DMS114 treated with DMSO at 0.1 percent for 48 hours (cell line): ENCODE data around the gene RHOBTB3.
A peak's percentile ranks its signal among the peaks of the same experiment; 100 is the strongest.

Experiments used
- DNase-seq: peaks from one replicate; lab custom pipeline; 2025; ENCODE audit not compliant: unreplicated experiment; lab: John Stamatoyannopoulos, UW

The RHOBTB3 gene

DNA sequence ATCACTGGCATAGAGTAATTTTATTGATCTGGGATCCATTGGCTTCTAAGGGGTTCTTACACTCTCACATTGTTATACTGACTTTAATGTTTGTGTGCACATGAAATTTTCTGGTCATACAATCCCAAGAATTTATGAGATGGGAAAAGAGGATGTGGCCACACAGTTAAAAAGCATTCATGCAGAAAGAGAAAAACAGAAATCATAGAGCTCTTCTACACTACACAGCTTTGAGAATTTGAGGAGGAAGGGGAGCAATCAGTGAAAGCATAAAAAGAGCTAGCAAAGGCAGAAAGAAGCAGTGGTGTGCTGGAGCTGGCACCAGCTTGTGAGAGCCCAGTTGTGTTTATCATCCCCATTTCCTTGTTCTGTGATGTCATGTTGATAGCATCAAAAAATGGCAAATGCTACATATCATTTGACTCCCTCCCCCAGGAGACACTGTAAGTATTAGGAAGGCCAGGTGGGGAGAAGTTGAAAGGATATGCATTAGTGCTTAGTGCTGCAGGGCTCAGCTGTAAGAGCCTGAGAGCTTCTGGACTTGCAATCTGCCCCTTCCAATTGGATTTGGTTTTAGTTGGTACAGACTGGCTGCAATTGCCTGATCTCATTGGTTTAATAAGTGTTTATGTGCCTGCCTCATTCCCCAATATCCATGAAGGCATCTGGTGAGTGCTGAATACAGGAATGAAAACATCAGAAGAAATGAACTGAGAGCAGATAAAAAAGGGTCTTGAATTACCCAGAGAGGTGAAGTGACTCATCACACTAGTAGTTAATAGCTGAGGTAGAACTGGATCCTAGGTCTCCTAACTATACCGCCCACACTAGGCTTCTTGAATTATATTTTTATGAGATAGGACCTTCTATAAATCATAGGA is 30.9 kb downstream of the RHOBTB3 start:
- no peak for DNase-seq

- DNase-seq = no peak
Measured at GRCh38 chr5:95762652-95763041, 31.5 kb downstream of the RHOBTB3 start.

DNA sequence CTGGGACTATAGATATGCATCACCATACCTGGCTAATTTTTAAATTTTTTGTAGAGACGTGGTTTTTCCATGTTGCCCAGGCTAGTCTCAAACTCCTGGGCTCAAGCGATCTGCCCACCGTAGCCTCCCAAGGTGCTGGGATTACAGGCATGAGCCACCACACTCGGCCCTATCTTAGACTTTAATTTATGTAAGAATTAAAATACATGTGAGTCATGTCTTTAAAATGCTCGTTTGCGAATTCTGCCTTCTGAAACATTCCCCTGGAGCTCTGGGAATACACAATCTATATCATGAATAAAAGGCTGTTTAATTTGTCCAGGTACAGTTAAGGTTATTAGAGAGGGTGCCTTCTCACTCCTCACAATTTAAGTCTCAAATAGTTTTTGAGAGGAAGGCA is 32.8 kb downstream of the RHOBTB3 start:
- DNase-seq = no peak

- DNase-seq = no peak
Measured at GRCh38 chr5:95768731-95769130, 37.6 kb downstream of the RHOBTB3 start.

DNA sequence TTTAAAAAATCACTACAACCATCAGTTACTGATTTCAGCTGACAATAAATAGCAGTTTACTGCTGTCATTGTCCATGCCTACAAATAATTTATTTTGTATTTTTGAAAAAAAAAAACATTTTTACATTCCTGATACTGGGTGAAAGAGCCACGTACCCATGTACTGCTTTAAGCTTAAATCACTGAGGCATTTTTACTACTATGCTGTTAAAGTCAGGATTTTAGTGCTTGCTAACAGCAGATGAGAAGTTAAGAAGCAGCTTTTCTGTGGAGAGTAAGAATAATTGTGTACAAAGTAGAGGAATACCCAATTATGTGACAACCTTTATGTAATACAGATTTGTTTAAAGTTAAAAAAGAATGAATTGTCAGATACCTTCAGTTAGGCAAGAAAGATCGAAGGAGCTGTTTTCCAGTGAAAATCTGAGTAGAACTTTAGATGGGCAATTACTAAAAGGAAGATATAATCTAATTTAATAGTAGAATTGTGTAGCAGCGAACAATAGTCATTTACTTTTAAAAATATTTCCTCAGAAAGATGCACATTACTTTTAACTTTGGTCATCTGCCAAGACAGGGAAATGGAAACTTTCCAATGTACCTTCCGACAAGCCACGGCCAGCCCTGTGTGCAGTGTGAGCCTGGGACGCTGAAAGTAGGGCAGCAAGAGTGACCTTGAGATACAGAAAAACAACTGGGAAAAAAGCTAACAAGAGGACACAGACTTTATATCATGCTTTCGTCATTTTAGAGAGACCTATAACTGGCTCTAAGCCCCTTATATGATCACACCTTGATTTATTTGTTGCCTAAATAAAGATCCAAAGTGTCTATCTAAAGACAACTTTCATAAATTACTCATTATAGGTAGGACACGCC is 39.9 kb downstream of the RHOBTB3 start:
- DNase-seq = no peak

GRCh38 chr5:95771892-95772291 is 40.8 kb downstream of the RHOBTB3 start:
- no peak for DNase-seq

DNA sequence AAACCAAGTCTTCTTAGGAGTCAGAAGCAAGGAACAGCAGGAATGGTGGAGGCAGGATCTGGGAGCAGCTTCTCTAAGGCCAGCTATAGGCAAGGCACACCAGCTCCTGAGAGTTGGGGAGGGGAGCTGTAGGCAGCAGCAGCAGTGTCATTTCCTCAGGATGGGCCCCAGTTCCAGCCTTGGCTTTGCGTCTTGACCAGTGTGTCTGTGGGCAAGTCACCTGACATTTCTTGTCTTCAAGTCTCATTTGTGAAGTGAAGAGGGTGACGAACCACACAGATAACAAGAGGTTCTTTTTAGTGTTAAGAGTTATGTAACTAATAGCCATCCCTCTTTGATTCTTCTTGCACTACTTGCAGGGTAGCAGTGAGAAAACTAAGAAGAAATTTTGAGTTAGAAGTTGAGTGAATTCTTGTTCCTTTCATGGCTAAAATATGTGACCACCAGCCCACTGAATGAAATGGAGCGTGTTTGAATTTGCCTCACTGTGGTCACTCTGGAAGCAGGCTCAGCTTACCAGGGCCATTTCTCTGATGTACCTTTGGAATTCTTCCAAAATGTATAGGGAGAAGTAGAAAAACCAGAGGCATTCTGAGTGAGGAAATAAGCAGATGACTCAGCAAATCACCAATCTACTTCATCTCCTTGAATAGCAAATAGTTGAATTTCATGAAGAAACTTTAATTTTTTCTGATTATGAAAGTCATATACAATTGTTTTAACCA is 42.4 kb downstream of the RHOBTB3 start:
- no peak for DNase-seq

DNA sequence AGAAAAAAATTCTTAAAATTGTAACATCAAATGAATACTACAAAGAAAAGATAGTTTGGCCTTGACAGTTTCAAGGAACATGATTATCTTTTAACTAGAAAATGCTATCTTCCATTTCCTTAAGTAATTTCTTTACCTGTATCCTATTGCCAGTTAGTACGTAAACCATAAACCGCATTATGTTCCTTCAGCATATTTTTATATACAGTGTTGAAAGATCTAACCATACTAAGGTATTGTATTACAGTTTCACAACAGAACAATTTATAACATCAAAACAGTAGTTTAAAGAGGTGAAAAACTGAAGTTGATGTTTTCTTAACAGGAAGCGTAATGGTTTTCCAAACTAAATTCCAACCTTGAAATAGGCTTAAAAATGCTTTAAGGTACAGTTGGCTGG is 46.3 kb downstream of the RHOBTB3 start:
- DNase-seq = no peak

GRCh38 chr5:95778713-95779436 is 47.7 kb downstream of the RHOBTB3 start:
- DNase-seq = no peak

- no peak for DNase-seq
Measured at GRCh38 chr5:95779611-95780010, 48.5 kb downstream of the RHOBTB3 start.

GRCh38 chr5:95780597-95780996 is 49.5 kb downstream of the RHOBTB3 start:
- DNase-seq = no peak

DNA sequence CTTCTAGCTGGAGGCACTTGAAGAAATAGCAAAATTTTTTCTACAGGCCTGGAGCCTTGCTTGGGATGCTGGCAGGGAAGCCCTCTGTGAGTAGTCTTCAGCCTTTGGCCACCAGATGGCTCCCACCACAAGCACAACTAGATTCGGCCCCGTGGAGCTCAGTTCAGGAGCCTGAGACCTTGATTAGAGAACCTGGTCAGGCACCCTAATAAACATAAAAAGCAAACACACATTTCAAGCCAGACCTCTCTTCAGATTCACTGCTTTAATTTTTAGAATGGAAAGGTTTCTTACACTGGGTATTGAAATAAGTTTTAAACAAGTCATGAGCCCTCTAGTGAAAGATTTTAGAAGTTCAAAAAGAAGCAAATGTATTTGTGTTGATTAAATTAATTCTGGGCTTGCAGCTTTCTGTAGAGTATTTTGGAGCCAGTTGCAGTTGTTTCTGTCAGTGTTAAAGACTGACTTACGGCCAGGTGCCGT is 50.0 kb downstream of the RHOBTB3 start:
- peak; percentile 88 for DNase-seq

- DNase-seq = no peak
Measured at GRCh38 chr5:95782181-95782580, 51.0 kb downstream of the RHOBTB3 start.

DNA sequence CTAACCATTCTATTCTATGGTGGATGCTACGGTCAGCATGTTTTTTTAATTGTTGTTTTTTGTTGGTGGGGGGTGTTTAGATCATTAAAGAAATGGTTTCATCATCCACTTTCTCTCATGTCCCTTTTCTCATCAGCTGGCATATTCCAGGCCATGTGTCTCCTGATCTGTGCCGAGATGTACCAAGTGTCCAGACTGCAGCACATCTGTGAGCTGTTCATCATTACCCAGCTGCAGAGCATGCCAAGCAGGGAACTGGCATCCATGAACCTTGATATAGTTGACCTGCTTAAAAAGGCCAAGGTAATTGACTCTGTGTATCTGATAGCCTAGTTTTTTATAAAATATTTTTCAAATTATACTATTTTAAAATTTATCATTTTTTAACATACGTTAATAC is 52.5 kb downstream of the RHOBTB3 start:
- no peak for DNase-seq

DNA sequence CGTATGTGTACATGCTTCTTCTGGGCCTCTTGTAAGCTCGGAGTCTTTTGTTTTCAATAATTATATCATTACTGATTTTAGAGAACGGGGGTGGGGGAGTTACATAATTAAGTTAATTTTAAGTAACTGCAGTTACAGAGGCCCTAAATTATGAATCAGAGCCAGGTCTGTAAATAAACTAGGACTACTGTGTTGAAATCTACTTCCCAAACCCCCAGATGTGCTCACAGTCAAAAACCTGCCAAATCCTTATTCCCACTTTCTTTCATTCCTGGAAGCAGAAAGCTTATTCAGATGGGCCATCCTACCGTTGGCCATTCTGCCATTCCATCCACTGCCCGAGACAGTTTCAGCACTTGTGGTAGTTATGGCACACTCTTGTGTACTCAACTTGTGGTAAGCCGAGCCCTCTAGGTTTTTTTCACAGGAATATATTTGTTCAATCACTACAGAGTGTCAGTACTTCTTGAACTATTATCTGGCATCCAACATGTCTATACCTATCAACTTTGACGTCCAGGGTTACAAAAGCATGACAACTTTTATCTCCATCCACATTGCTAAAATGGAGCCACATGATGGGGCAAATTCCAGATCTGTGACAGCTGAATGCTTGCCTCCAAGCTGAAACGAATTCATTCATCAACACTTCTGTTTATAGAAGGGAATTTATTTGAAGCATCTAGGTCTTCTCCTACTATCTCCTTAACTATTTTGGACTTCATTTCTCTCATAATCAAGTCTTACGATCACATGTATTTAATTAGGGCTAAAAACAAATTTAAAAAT is 53.6 kb downstream of the RHOBTB3 start:
- DNase-seq = no peak

DNA sequence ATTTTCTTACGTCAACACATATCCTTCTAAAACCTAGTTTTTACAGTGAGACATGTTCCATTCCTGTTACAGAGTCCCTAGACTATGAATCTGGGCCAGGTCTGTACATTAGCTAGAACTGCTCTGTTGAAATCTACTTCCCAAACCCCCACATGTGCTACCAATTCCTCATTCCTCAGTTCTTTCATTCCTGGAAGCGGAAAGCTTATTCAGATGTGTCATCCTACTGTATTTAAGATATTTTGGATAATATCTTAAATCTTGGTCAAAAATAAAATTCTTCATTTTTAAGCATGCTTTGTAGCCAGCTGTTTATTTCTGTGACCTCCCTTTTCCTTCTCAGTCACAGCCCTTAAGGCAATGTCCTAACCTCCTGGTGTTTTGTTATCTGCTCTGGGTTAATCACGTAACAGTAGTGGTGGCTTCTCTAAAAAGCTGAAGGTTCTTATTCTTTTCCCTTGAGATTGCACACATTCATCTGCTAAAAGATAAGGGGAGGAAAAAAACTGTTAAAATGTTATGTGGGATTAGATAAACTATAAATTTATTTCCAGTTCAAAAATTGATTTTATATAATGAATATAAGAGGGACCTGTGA is 55.8 kb downstream of the RHOBTB3 start:
- DNase-seq = no peak

GRCh38 chr5:95788493-95788892 is 57.4 kb downstream of the RHOBTB3 start:
- no peak for DNase-seq

- no peak for DNase-seq
Measured at GRCh38 chr5:95791751-95792150, 60.6 kb downstream of the RHOBTB3 start.

GRCh38 chr5:95794070-95794516 is 63.0 kb downstream of the RHOBTB3 start:
- no peak for DNase-seq
